Measurements from ENCODE around the gene C16orf78.
"Not testable (repeated sequence)": the region's sequence is repeated elsewhere in the genome, so short reads cannot be mapped to it uniquely, and the experiment has no call there.

C16orf78 gene

DNA sequence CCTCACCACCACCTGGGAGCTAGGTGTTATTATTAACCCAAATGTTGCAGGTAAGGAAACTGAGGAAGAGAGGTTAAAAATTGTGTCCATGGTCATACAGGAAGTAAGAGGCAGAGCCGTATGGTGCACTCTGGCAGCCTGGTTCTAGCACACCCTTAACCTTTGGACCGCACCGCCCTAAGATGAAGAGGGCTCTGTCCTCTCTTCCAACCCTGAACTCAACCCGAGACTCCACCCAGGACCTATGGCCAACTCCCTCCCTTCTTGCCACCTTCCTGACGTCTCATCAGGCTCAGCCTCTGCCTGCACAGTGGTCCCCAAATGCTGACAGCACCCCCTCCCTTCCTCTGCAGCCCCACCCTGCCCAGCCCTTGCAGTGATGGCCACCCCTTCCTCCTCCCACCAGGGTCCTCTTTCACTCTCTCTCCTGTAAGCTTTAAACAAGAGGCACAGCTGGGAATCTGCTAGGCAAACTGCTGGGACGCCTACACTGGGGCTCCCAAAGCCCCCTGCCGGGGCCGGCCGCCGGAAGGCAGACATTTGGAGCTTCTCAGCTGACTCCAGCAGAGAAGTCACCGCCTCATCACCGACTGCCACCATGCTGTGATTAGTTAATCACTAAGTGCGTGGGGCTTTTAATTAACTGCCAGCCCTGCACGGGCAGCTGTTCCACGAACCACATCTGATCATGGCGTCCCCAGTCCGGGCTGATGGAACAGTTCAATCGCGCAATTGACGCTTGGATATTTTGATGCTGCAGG is 16.7 kb upstream of the C16orf78 start:
- no peak for ATAC-seq
- peaks cover 2% of the 10 kb centered on the region for H3K27me3 Mint-ChIP-seq
- no peaks in the 10 kb centered on the region for H3K9me3 Mint-ChIP-seq
- no peaks in the 10 kb centered on the region for H3K36me3 Mint-ChIP-seq (ENCODE audit: low read depth)
- H3K4me3 Mint-ChIP-seq, result no peak overlapping the region
- no peak overlapping the region for H3K27ac Mint-ChIP-seq
- no peak for DNase-seq
- H3K4me1 Mint-ChIP-seq, result no peaks in the 10 kb centered on the region

DNA sequence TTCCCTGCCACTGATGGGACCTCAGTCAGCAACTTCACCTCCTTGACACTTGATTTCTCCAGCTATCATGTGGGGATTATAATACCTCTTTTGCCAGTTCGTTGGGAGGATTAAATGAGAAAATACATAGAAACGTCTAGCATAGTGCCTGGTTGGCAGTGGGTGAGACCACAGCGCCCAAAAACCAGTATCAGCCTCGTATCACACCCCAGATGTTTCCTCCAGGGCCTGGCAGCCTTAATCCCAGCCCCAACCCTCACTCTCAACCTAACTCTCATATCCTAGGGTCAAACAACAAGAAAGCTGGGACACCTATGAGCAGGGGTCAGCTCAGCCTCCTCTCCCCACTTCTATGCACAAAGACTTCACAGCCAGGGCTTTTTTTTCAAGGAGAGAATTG is 14.0 kb upstream of the C16orf78 start:
- H3K27me3 Mint-ChIP-seq, result no peaks in the 10 kb centered on the region
- ATAC-seq, result no peak
- H3K4me1 Mint-ChIP-seq, result no peaks in the 10 kb centered on the region
- no peaks in the 10 kb centered on the region for H3K9me3 Mint-ChIP-seq
- no peaks in the 10 kb centered on the region for H3K36me3 Mint-ChIP-seq (ENCODE audit: low read depth)
- DNase-seq, result no peak
- H3K4me3 Mint-ChIP-seq, result no peak overlapping the region
- H3K27ac Mint-ChIP-seq, result no peak overlapping the region

DNA sequence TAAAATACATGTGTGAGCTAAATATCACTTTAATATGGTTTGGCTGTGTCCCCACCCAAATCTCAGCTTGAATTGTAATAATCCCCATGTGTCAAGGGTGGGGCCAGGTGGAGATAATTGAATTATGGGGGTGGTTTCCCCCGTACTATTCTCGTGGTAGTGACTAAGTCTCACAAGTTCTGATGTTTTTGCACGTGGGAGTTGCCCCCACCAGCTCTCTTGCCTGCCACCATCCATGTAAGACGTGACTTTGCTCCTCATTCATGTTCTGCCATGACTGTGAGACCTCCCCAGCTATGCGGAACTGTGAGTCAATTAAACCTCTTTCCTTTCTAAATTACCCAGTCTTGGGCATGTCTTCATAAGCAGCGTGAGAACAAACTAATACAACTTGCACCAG is 11.9 kb upstream of the C16orf78 start:
- not testable (repeated sequence) for H3K36me3 Mint-ChIP-seq (ENCODE audit: low read depth); H3K4me3 Mint-ChIP-seq; H3K4me1 Mint-ChIP-seq; ATAC-seq; H3K27me3 Mint-ChIP-seq; H3K27ac Mint-ChIP-seq; DNase-seq; H3K9me3 Mint-ChIP-seq

DNA sequence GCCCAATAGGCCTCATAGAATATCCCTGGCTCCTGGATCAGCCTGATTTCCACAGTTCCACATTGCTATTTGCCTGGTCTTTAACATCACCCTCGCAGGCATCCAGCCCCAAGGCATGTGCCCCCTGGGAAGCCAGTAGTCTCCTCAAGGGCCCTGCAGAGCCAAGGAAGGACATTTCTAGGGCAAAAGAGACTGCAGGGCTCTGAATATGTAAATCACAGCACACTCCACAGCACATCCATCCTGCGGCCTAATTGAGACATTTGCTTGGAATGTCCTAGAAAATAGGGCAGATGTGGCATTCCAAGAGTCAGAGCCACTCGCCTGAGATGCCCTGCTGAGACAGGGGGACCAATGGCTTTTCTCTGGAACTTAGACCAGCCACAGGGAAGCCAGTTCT is 11.4 kb upstream of the C16orf78 start:
- DNase-seq, result no peak
- Mint-ChIP-seq H3K9me3 (no peaks in the 10 kb centered on the region), H3K4me3 (no peak overlapping the region), H3K27ac (no peak overlapping the region), H3K4me1 (no peaks in the 10 kb centered on the region), H3K27me3 (no peaks in the 10 kb centered on the region), H3K36me3 (ENCODE audit: low read depth) (no peaks in the 10 kb centered on the region)
- no peak for ATAC-seq

DNA sequence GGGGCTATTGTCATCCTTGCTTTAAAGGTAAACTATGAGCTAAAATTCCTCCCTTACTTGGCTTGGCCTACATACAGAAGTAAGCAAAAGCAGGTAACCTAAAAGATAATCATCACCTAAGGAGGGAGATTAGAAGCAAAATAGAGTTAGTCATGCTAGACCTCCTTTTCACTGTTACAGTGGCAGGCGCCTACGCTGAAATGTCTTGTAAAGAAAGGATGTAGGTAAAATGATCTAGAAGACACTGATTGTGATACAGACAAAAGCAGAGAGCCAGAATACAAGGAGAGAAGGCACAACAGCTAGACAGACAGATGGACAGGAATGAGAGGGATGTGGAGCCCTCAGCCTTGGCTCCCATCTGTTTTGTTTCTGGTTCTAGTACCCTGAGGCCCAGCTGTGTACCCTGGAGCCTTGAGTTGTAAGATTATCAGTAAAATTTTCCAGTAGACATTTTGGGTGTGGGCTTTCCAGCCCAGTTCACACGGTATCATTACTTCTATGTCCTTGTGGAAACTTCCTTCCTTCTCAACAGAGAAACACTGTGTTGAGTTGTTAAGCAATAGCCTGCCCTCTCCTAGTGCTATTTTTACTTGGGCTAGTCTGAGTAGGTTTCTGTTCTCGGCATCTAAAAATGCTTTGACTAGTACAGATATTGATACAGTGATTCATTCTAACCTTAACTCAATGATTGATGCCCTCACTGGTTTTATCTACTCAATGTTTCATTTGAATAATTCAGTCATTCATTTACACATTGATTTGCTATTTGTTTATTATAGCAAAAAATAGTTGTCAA is 7.7 kb upstream of the C16orf78 start:
- no peak for DNase-seq
- Mint-ChIP-seq H3K27ac (no peak overlapping the region), H3K9me3 (no peaks in the 10 kb centered on the region), H3K4me1 (no peaks in the 10 kb centered on the region), H3K27me3 (peaks cover 5% of the 10 kb centered on the region), H3K4me3 (no peak overlapping the region), H3K36me3 (ENCODE audit: low read depth) (no peaks in the 10 kb centered on the region)
- ATAC-seq, result no peak

DNA sequence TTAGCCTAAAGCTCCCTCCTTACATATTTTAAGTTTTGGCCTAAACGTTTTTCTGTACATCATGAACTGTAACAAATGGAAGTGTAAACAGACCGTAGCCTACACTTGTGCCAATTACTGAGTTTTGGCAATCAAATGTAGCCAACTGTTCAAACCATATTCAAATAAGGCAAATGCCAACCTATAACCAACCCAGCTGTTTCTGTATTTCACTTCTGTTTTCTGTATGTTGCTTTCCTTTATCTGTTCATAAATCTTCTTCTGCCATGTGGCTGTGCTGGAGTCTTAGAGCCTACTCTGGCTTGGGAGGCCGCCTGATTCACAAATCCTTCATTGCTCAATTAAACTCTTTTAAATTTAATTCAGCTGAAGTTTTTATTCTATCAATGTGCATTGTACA is 6.9 kb upstream of the C16orf78 start:
- Mint-ChIP-seq H3K27ac (no peak overlapping the region), H3K9me3 (no peaks in the 10 kb centered on the region), H3K36me3 (ENCODE audit: low read depth) (no peaks in the 10 kb centered on the region), H3K4me1 (no peaks in the 10 kb centered on the region), H3K27me3 (peaks cover 5% of the 10 kb centered on the region), H3K4me3 (no peak overlapping the region)
- DNase-seq, result no peak
- ATAC-seq, result no peak

DNA sequence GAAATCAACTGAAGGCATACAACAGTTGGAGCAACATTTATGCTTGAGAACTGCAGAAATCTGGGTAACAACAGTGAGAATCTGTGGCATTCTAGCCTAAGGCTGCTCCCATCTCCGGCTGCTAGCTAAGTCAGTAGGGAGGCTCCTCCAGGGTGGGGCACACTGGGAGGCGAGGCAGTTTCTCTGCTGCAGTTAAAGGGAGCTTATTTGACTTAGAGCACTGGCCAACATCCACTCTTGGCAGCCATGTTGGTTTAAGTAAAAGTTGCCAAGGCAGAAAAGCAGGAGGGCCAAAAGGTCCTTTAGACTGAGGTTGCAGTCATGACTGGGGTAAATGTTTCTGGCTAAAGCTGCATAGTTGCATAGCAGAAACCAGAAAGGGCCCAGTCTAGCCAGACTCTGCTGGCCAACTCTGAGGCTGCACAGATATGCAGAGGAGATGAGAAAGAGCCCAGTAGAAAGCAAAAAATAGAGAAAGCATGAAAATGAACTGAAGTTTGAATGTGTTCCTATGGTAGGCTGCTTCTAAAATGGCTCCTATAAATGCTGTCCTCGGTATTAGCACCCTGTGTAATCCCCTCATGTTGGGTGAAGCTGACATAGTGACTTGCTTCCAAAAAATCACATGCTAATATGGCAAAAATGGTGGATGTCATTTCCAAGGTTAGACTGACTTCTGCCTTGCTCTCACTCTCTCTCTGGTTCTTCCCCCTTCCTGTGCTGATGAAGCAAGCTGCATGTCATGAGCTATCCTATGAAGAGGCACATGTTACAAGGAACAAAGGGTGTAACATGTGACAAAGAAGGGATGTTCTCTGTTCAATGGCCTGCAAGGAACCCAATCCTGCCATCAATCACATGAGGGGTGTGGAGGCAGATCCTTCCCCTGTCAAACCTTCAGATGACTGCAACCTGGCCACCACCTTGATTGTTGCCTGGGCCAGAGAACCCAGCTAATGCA is 3.7 kb upstream of the C16orf78 start:
- no peak for ATAC-seq
- H3K9me3 Mint-ChIP-seq, result no peaks in the 10 kb centered on the region
- no peaks in the 10 kb centered on the region for H3K36me3 Mint-ChIP-seq (ENCODE audit: low read depth)
- no peak for DNase-seq
- H3K4me3 Mint-ChIP-seq, result no peak overlapping the region
- H3K4me1 Mint-ChIP-seq, result no peaks in the 10 kb centered on the region
- peaks cover 5% of the 10 kb centered on the region for H3K27me3 Mint-ChIP-seq
- no peak overlapping the region for H3K27ac Mint-ChIP-seq

DNA sequence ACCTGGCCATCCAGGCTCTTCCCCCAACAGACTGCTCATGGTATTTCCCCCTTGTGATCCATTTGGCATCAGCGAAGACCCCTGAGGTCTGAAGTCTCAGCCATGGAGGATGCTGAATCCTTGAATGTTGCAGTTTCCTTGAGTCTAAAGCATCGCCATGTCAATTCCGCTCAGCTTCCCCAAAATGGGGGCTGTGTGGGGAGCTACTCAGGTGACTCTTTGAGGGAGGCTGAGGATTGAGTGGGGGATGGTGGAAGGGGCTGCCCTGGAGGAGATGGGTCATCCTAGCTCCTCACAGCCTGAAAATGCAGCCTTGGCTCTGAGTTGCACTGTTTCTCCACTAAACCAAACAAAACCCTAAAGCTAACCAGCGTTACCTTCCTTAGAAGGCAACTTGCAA is 2.6 kb downstream of the C16orf78 start:
- H3K4me1 Mint-ChIP-seq, result no peaks in the 10 kb centered on the region
- DNase-seq (no peak), ATAC-seq (no peak)
- H3K4me3 Mint-ChIP-seq, result no peak overlapping the region
- no peaks in the 10 kb centered on the region for H3K36me3 Mint-ChIP-seq (ENCODE audit: low read depth)
- no peaks in the 10 kb centered on the region for H3K9me3 Mint-ChIP-seq
- no peak overlapping the region for H3K27ac Mint-ChIP-seq
- no peaks in the 10 kb centered on the region for H3K27me3 Mint-ChIP-seq

GRCh38 chr16:49377196-49377755 is 3.7 kb downstream of the C16orf78 start:
- ATAC-seq (peak; percentile 24), DNase-seq (no peak)
- Mint-ChIP-seq H3K4me3 (no peak overlapping the region), H3K27me3 (no peaks in the 10 kb centered on the region), H3K9me3 (no peaks in the 10 kb centered on the region), H3K4me1 (no peaks in the 10 kb centered on the region), H3K27ac (no peak overlapping the region), H3K36me3 (ENCODE audit: low read depth) (no peaks in the 10 kb centered on the region)

DNA sequence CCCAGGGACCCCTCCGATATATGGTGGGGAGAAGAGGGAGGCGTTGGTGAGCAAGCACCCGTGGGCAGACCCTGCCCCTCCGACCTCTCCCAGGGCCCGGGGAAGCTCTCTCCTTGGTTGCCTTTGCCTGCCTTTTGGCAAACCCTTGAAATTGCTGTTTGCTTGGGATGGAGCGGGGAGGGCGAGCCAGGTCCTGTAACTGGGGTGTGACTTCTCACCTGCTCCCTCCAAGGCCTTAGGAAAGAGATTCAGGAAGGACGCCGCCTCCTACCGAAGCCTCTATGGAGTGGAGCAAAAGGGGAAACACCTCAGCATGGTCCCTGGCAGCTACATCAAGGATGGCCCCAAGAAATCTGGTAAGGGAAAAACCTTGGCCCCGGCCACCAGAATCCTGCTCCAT is 4.6 kb downstream of the C16orf78 start:
- Mint-ChIP-seq H3K9me3 (peaks cover 6% of the 10 kb centered on the region), H3K36me3 (ENCODE audit: low read depth) (no peaks in the 10 kb centered on the region), H3K27ac (no peak overlapping the region), H3K27me3 (no peaks in the 10 kb centered on the region), H3K4me3 (no peak overlapping the region), H3K4me1 (no peaks in the 10 kb centered on the region)
- no peak for ATAC-seq
- DNase-seq, result no peak

DNA sequence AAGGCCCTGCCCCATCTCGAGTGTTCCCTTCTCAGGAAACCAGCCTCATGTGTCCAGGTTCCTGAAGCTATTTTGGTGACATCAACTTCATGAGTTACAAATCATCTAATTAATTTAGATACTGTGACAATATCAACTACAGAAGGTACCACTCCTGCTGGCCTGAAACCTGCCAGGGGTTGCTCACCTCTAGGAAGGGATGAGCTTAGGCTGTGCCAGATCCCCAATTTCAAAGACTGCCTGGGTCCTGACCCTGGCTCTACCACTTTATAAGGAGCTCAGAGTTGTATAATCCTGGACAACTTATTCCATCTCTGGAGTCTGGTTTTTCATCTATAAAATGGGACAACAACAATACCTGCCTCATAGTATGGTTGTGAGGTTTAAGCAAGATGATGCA is 5.2 kb downstream of the C16orf78 start:
- Mint-ChIP-seq H3K4me3 (no peak overlapping the region), H3K9me3 (peaks cover 6% of the 10 kb centered on the region), H3K27ac (no peak overlapping the region), H3K4me1 (no peaks in the 10 kb centered on the region), H3K36me3 (ENCODE audit: low read depth) (no peaks in the 10 kb centered on the region), H3K27me3 (no peaks in the 10 kb centered on the region)
- ATAC-seq (no peak), DNase-seq (no peak)

- no peaks in the 10 kb centered on the region for H3K36me3 Mint-ChIP-seq (ENCODE audit: low read depth)
These were observed 9.3 kb downstream of the C16orf78 start for GRCh38 chr16:49382916-49383315.

DNA sequence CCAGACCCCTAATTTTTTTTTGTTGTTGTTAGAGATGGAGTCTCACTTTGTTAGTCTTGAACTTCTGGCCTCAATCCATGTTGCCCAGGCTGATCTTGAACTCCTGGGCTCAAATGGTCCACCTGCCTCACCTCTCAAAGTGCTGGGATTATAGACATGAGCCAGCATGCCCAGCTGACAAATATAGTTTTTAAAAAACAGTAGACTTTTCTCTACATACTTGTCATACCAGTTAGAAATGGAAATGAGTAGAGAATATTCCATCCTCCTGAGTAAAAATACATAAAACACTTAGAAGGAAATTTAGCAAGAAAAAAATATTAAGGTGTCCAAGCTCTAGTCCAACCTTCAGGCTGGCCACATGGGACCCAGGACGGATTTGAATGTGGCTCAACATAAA is 21.4 kb downstream of the C16orf78 start:
- ATAC-seq, result no peak
- H3K4me3 Mint-ChIP-seq, result no peak overlapping the region

More at GRCh38 chr16:49382916-49383315, 9.3 kb downstream of the C16orf78 start:
- Mint-ChIP-seq H3K4me3 (no peak overlapping the region), H3K27ac (no peak overlapping the region), H3K27me3 (no peaks in the 10 kb centered on the region), H3K9me3 (peaks cover 27% of the 10 kb centered on the region), H3K4me1 (no peaks in the 10 kb centered on the region)
- DNase-seq (no peak), ATAC-seq (no peak)

DNA sequence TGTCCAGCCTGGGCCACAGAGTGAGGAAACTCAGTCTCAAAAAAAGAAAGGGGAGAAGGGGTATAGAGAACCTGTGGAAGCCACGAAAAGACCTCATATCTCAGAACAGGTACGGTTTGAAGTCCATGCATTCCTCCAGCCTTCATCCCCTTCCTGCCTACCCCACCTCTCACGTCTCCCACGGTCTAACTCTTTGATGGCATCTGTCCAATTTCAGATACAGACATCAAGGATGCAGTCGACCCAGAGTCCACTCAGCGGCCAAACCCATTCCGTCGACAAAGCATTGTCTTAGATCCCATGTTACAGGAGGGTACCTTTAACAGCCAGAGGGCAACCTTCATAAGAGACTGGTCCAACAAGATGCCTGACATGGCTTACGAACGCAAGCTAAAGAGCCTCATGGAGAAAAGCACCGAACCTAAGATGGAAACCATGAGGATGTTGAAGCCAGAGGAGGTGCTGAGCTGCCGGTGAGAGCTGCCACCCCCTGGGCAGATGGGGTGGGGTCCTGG is 22.7 kb downstream of the C16orf78 start:
- Mint-ChIP-seq H3K4me1 (no peaks in the 10 kb centered on the region), H3K4me3 (no peak overlapping the region), H3K9me3 (no peaks in the 10 kb centered on the region), H3K36me3 (ENCODE audit: low read depth) (no peaks in the 10 kb centered on the region), H3K27me3 (peaks cover 23% of the 10 kb centered on the region), H3K27ac (no peak overlapping the region)
- no peak for DNase-seq
- no peak for ATAC-seq

More for the DNA sequence above, 21.4 kb downstream of the C16orf78 start:
- H3K4me1 Mint-ChIP-seq, result no peaks in the 10 kb centered on the region
- no peaks in the 10 kb centered on the region for H3K9me3 Mint-ChIP-seq
- no peak overlapping the region for H3K27ac Mint-ChIP-seq
- no peaks in the 10 kb centered on the region for H3K36me3 Mint-ChIP-seq (ENCODE audit: low read depth)
- no peak for DNase-seq
- peaks cover 29% of the 10 kb centered on the region for H3K27me3 Mint-ChIP-seq
